ENCODE measurements around the gene PDLIM1.

DNA sequence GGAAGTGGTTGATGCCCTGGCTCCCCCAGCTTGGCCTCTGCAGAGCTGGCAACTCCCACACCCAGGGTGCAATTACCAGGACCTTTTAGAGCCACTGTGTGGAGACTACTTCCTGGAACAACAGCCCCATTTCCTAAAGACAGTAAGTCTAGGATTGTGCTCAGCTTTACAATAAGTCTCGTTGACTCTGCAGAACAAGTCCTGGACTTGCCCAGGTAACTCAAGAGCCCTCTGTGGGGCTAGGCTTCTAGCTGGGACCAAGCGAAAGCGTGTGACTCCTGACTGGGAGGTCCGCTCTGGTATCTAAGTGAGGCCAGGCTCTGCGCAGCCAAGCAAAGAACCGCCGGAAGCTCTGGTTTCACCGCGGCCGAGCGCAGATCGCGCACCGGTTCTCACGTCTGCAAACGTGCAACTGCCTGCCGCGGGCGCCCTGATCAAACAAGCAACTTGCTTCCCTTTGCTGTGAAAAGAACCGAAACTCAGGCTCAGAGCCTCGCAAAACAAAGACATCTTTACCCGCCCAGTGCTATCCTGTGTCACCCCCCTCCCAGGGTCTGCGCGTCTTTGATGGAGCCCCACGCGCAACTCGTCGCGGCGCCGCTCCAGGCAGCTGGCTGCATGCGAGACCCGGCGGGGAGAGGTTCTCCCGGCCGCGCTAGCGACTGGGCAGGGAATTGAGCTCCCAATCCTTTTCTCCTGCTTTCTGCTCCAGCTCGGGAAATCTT, 4.4 kb upstream of the PDLIM1 start:
- TF ChIP-seq EZH2 (IDR thresholded peaks at IDR 0.05; ENCODE audit: insufficient read depth, poor library complexity, severe bottlenecking): no peak
- no peak for TF ChIP-seq EZH2phosphoT487 (IDR thresholded peaks at IDR 0.05; ENCODE audit: insufficient read depth, low read depth)
